Adipose tissue (tissue), 3 donors: ENCODE results near the gene CAMK2D. TPM values are rescaled to one million over a fixed set of nuclear protein-coding genes. Genes with fewer than 3 reads are reported as not detected.

ENCODE experiments used
- H3K27ac ChIP-seq: one replicate; pipeline ENCODE4 v1.5.1; 2013; ENCODE audit warnings: low read depth, low read length
- WGBS, 3 donors: extraction: QIAGEN DNeasy Blood & Tissue Kit; methylation state at CpG; one replicate each; pipeline ENCODE4 v1.1.7; 2013; 5-methylcytosine and 5-hydroxymethylcytosine counted together
- polyA plus RNA-seq, 3 donors: library from polyadenylated mRNA; stranded (reverse); fragments of 200-250 nt; gene quantifications; one replicate each; pipeline ENCODE4 v1.2.3, GENCODE V29; 2013
- donor health status: healthy with polysubstance abuse.
- donor health status: Bipolar disorder and iron deficiency.
- donor health status: healthy.

The CAMK2D gene
- polyA plus RNA-seq, 3 donors: 6.1 to 28.6 (median 26.5) TPM

DNA sequence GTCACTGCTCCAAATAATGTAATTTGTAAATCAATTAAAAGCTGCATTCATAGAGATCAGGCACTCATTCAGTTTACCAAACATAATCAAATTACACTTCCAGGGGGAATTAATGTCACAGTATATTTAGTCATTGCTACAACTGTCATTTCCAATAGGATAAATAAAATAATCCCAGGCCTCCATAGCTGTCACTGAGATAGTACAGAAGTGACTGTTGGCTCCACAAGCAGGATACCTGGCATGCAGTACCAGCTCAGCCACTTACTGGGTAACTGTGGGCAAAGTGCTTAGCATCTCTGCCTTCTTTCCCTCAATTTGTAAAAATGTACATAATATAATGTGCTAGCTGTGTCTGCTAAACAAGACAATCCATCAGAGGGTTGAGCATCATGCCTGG is 128.1 kb downstream of the CAMK2D start:
- no peak overlapping the region for H3K27ac ChIP-seq

DNA sequence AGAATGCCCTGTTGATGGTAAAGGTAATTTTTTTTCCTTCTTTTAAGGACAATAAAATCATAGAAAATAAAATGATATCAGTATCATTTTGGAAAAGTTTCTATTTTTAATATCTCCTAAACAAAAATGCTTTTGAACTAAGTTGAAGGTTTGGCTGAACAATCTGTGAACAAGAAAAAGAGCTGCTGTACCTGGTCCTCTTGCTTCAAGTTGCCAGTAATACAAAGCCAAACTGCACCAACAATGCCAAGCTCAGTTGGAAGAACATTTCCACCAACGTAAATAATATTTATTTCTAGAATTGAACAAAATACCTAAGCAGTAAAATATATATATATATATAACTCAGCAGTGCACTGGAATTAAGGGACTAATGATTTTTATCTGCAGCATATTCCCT is 132.8 kb downstream of the CAMK2D start:
- 78 to 95% (median 80%) methylated on average over 1 of the region's 1 CpG for WGBS, 3 donors
- no peak overlapping the region for H3K27ac ChIP-seq

DNA sequence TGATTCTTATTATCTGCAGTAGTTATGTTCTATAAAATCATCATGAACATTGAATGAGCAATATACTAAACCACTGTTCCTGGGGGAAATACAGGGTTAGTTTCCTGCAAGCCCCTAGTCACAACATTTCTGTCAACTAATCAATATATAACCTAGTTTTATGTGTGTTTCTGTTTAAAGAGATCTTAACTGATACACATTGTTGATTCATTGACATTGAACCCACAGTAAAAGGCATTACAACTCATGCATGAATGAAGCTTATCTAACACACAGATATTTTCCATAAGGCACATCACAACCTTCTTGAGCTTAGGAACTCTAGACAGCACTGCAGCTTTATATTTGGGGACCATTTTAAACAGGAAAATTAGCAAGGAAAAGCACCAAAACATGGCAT is 134.2 kb downstream of the CAMK2D start:
- H3K27ac ChIP-seq: no peak overlapping the region

DNA sequence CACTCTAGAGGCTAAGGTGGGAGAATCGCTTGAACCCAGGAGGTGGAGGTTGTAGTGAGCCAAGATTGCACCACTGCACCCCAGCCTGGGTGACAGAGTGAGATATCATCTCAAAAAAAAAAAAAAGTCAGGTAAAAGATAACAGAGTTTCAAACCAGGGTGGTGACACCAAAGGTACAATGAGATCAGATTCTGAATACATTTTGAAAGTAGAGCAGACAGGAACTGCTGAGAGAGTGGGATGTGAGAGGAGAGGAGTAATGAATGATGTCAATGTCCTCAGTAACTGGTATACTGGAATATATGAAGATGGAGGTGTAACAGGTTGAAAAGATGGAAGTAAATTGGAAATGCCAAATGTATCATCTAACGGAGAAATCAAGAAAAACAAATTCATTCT is 135.6 kb downstream of the CAMK2D start:
- WGBS, 3 donors: 93 to 99% (median 97%) methylated on average over 2 of the region's 2 CpGs
- no peak overlapping the region for H3K27ac ChIP-seq

DNA sequence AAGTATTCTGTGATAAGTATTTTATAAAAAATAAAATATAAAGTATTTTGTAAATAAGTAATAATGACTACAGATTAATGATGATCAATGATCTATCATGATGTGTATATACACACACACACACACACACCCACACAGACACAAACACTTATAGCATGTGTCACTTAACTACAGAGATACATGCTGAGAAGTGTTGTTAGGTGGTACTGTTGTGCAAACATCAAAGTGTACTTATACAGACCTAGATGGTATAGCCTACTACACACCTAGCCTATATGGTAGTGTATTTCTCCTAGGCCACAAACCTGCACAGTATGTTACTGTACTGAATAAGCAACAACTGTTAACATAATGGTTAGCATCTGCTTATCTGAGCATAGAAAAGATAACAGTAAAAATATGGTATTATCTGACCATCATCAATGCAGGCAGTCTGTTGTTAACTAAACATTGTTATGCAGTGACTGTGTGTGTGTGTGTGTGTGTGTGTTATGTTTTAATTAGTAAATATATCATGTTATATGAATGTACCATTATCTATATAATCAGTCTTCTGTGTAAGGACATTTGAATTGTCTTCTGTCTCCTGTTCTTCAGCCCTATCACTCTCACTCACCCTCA is 138.2 kb downstream of the CAMK2D start:
- H3K27ac ChIP-seq: no peak overlapping the region

DNA sequence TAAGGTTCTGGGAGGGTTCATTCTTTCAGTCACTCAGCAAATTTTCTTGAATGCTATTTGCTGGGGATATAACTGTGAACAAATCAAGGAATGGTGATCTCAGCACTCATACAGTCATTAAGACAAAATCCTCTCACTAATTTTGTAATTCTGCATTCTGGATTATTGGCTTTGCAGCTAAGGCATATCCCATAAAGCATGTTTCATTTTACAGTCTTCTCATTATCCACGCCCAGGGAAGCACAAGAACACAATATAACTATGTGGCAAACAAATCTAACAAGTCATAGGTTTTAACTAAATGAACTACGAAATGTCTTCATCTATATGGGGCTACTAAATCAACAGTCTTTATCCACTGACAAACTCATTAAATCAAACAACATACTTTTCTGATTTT is 139.9 kb downstream of the CAMK2D start:
- WGBS, 3 donors: 88 to 93% (median 92%) methylated on average over 2 of the region's 2 CpGs
- no peak overlapping the region for H3K27ac ChIP-seq

DNA sequence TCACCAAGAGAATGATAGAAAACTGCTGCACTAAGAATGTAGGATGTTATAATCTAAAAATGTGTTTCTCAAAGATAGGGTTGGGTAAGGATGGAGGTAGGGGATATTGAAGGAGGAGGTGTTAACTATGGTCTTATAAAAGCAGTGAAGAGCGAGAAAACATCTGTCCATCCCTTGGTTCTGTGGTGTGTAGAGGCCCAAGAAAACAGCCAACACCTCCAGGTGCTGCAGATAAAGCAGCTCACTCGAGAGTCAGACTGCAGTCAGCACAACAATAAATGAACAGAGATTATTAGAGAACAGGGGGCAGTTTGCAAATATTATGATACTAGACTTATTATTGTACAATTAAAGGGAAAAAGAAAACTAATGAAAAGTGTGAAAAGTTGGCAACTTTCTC is 141.5 kb downstream of the CAMK2D start:
- no peak overlapping the region for H3K27ac ChIP-seq
- 88 to 93% (median 92%) methylated on average over 2 of the region's 2 CpGs for WGBS, 3 donors

DNA sequence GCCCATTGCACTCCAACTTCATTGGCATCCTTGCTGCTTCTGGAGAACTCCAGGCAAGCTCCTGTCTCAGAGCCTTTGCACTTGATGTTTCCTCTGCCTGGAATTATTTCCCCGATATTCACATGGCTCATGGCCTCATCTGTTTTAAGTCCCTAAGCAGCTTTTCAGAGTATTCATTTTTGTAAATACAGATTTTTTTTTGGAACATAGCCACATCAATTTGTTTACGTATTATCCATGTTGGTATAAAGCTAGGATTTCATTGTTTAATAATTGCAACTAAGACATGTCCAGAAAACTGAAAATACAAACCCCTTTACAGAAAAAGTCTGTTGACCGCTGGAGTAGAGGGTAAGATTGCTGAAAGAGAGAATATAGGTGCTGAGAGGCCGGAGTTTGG is 142.0 kb downstream of the CAMK2D start:
- no peak overlapping the region for H3K27ac ChIP-seq
- 84 to 88% (median 86%) methylated on average over 4 of the region's 4 CpGs for WGBS, 3 donors

DNA sequence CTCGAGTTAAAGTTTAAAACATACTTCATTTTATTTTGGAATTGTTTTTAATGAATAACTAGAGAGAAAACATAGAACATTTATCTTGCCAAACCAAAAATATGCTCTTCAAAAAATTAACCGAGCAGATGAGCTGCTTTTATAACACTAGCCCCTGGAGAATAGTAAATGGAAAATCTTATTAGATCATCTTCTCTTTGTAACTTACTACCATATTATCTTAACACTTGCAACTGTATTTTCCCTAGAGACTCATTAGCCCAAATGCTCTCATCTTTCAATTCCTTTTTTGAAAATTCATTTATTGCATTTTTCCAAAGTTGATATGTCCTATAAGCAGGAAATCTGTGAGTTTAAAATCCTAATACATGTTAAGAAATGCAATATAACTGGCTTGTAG is 143.3 kb downstream of the CAMK2D start:
- H3K27ac ChIP-seq: no peak overlapping the region
- WGBS, 3 donors: 19 to 48% (median 47%) methylated on average over 2 of the region's 2 CpGs

DNA sequence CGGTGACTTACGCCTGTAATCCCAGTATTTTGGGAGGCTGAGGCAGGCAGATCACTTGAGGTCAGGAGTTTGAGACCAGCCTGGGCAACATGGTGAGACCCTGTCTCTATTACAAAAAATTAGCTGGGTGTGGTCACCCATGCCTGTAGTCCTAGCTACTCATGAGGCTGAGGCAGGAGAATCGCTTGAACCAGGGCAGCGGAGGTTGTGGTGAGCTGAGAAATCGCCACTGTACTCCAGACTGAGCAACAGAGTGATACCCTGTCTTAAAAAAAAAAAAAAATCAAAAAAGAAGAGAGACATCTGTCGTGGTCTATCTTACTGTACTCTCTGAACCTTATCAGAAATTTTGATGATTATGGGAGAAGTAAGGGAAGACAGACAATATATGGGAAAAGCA is 144.3 kb downstream of the CAMK2D start:
- no peak overlapping the region for H3K27ac ChIP-seq
- 95 to 98% (median 98%) methylated on average over 6 of the region's 6 CpGs for WGBS, 3 donors

DNA sequence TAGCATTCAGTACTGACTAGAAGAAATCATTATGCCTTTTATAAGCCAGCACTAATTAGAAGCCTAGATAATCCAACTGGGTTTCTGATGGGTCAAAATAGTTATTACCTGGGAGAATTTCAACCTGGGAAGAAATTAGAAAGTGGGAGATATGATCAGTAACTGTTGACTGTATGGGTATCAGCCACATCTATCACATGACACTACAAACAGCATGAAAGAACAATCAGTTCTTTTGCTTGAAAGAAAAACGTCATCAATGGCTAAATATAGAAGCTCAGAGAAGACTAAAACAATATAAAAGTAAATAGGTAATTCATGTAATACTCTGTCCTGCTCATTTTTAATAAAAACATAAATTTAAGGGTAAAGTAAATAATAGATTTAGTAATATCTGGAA is 145.1 kb downstream of the CAMK2D start:
- WGBS, 3 donors: 22 to 59% (median 51%) methylated on average over 1 of the region's 1 CpG
- H3K27ac ChIP-seq: no peak overlapping the region

DNA sequence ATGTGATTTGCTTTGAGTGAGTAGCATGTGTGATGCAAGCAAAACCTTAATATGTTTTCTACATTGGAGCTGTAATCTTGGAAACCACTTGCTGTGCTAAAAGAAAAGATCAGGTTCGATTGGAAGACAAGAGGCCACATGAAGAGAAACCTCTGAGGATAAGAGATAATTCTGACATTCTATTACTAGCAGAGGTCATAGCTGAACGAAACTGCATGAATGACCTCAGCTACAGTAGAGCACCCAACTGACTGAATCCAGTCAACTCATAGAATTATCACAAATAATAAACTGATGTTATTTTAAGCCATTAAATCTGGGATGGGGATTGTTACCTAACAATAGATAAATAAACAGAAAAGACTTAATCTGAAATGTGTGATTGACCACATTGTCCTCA is 147.1 kb downstream of the CAMK2D start:
- H3K27ac ChIP-seq: no peak overlapping the region
- WGBS, 3 donors: 68 to 76% (median 74%) methylated on average over 2 of the region's 2 CpGs

DNA sequence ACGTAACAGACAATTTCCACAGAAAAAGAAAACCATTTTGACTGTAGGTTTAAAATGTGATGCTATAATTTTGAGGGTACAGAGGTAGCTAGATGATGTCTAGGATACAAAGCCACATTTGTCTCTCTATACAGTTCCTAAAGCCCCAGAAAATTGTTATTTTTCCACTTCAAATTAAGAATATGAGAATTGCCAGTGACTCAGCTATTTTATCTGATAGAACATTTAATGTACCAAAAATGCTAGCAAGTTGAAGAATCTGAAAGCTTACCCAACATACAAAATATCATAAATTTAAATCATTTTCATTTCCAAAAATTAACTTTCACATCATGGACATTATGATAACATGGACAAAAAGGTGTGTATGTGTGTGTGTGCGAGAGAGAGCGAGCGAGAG is 148.0 kb downstream of the CAMK2D start:
- 95 to 98% (median 98%) methylated on average over 4 of the region's 4 CpGs for WGBS, 3 donors
- H3K27ac ChIP-seq: no peak overlapping the region

DNA sequence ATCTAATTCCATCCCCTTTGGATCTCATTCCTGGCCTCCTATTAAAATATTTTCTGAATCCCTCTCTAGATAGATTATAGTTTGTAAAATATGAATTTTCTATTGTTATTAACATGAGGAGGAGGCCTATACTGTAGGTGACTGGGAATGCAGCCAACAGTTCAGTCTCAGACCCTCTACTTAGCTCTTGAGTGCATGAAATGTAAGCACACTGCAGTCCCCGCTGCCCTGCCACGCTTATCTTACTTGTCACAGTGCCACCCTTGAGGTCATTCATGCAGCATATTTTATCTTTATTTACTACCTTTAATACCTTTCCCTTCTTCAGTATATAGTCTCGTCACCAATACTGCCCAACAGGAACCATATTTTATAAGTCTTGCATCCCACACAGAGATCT is 151.0 kb downstream of the CAMK2D start:
- 63 to 96% (median 95%) methylated on average over 3 of the region's 3 CpGs for WGBS, 3 donors
- H3K27ac ChIP-seq: no peak overlapping the region

DNA sequence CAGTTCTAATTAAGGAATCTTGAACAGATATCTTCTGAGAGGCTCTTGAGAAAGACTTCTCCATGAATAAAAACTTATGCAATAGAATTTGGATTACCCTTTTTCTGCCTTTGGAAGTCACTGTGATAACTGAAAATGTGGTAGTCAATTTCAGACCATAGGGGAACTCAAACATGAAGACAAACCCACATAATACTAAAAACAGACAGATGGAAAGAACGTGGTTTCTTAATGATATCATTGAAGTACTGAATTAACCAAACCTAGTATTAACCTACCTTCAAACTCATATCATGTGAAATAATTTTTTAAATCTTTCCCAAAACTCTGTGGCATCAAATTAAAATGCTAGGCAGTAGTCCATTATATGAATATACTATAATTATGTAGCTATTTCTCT is 153.5 kb downstream of the CAMK2D start:
- no peak overlapping the region for H3K27ac ChIP-seq
- WGBS, 3 donors: 89 to 97% (median 92%) methylated on average over 1 of the region's 1 CpG

DNA sequence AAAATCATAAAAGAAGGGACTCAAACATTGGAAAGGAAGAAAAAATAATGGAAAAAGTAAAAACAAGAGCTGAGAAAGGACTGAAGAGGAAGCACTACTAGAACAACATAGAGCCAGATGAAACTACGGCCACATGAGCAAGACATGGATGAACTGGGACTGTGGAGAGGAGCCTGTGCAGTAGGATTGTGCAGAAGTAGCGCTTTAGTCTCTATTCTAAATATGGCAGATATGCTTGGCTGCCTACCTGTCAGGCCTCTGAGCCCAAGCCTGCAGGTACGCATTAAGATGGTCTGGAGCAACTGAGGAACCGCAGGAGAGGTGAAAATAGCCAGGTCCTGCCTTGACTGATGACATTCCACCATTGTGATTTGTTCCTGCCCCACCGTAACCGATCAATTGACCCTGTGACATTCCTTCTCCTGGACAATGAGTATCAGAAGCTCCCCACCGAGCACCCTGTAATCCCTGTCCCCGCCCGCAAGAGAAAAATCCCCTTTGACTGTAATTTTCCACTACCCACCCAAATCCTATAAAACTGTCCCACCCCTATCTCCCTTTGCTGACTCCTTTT is 154.3 kb downstream of the CAMK2D start:
- no peak overlapping the region for H3K27ac ChIP-seq
- 96 to 98% (median 96%) methylated on average over 9 of the region's 9 CpGs for WGBS, 3 donors

DNA sequence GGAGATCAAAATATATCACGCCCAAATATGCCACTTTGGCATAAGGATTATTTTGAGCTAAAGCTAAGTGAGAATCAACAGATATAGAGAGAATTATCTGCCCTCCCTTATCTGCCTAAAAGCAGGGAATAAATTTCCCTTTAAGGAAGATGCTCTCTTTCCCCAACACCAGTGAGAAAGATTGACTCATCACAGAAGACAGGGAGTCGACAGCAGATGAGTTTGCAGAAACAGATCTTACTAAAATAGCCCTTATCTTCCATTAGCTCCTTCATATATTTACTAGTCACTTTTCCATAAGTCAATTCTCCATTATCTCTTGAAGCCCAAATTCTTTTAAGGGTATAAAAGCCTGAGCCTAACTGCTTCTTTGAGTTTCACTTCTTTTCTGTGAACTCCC is 156.6 kb downstream of the CAMK2D start:
- no peak overlapping the region for H3K27ac ChIP-seq
- WGBS, 3 donors: 79 to 92% (median 80%) methylated on average over 2 of the region's 2 CpGs

DNA sequence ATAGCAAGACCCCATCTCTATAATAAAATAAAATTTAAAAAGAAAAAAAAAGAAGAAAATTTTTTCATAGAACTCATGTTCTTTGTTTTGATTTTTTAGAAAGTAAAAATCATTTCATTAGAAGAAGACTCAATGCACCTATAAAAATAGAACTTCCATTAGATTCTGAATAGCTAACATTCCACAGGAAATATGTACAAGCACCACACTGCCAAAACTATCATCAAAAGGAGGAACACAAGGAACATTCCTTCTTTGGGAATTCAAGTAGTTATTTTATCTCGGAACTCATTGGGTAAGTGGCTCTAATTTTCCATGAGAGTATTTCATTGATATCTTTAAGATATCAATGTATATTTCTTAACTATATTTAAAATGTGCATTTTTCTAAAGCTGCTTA is 157.6 kb downstream of the CAMK2D start:
- H3K27ac ChIP-seq: no peak overlapping the region
- WGBS, 3 donors: 50 to 86% (median 60%) methylated on average over 1 of the region's 1 CpG

DNA sequence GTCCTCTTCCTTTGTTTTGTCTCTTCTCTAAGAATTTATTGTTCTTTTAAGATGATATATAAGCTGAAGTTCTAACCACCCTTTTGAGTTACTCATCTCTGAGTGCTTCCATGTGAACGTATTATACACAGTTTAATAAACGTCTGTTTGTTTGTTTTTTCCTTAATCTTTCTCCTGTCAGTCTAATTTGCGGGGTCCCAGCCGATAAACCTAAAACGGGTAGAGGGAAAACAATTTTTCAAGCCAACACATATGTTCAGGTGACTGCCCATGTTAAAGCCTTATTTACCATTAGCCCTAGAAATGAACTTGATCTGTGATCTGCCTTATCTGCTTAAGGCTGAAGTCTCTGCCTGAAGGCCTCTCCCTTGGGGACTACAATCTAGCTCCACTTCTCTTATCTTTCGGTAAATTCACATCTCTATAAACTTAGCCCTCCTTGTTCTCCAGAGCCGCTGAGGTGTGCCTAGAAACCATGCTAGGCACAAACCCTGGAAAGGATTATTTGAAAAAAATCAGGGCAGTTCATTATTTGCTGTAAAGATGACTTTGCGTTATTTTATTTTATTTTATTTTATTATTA is 158.8 kb downstream of the CAMK2D start:
- WGBS, 3 donors: 83 to 86% (median 84%) methylated on average over 8 of the region's 8 CpGs
- H3K27ac ChIP-seq: no peak overlapping the region

DNA sequence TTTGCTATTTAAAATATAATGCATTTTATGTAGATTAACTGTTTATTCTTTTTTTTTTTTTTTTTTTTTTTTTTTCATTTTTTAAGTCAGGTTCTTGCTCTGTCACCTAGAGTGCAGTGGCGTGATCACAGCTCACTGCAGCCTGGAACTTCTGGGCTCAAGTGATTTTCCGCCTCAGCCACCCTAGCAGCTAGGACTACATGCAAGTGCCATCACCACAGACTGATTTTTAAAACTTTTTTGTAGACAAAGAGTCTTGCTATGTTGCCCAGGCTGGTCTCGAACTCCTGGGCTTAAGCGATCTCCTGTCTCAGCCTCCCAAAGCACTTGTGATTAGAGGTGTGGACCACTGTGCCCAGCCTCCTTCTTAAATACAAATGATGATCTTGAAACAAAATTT is 159.9 kb downstream of the CAMK2D start:
- WGBS, 3 donors: 83 to 98% (median 87%) methylated on average over 4 of the region's 4 CpGs
- H3K27ac ChIP-seq: no peak overlapping the region
